Liver (tissue), 9 donors: ENCODE data around the gene FETUB. TPM values are rescaled to one million over a fixed set of nuclear protein-coding genes. Genes with fewer than 3 reads are reported as not detected.

Experiments
- DNase-seq: peaks from one replicate; pipeline ENCODE4 v3.0.0-alpha.2; 2017; ENCODE audit warnings: low spot score
- H3K27ac ChIP-seq, 2 donors: one replicate each; pipeline ENCODE4 v1.7.0; 2013; ENCODE audit warnings: inconsistent platforms in 2 of 2, low read length in 2 of 2, control low read depth in 1 of 2, low read depth in 1 of 2, mild to moderate bottlenecking in 1 of 2
- H3K27me3 ChIP-seq, 4 donors: one replicate each; pipeline versions ENCODE4 v1.6.1 to v1.7.0; 2013; ENCODE audit warnings: low read length in 3 of 4, inconsistent platforms in 1 of 4, mild to moderate bottlenecking in 1 of 4, moderate library complexity in 1 of 4; ENCODE audit not compliant: control insufficient read depth in 4 of 4, insufficient read depth in 4 of 4
- H3K36me3 ChIP-seq, 4 donors: one replicate each; pipeline versions ENCODE4 v1.6.1 to v1.7.0; 2013; ENCODE audit warnings: low read length in 3 of 4, mild to moderate bottlenecking in 3 of 4, low read depth in 1 of 4, moderate library complexity in 1 of 4; ENCODE audit not compliant: control insufficient read depth in 4 of 4, insufficient read depth in 3 of 4
- H3K4me1 ChIP-seq, 4 donors: one replicate each; pipeline versions ENCODE4 v1.6.1 to v1.7.0; 2013; ENCODE audit warnings: low read length in 3 of 4, mild to moderate bottlenecking in 3 of 4, moderate library complexity in 1 of 4; ENCODE audit not compliant: control insufficient read depth in 4 of 4, insufficient read depth in 4 of 4
- H3K4me3 ChIP-seq, 3 donors: one replicate each; pipeline versions ENCODE4 v1.6.1 to v1.7.0; 2013; ENCODE audit warnings: low read length in 3 of 3, control low read depth in 1 of 3, low read depth in 1 of 3, mild to moderate bottlenecking in 1 of 3
- H3K9ac ChIP-seq, 2 donors: one replicate each; pipeline ENCODE4 v1.7.0; 2013; ENCODE audit warnings: low read length in 2 of 2, mild to moderate bottlenecking in 2 of 2, moderate library complexity in 2 of 2, control low read depth in 1 of 2, low read depth in 1 of 2
- H3K9me3 ChIP-seq, 4 donors: one replicate each; pipeline versions ENCODE4 v1.6.1 to v1.7.0; 2013; ENCODE audit warnings: low read length in 3 of 4; ENCODE audit not compliant: control insufficient read depth in 4 of 4
- EGR1 ChIP-seq, 2 donors: IDR thresholded peaks; 2 replicates each; pipeline ENCODE4 v1.6.1; 2016 to 2018; ENCODE audit warnings: antibody characterized with exemption in 2 of 2, low read depth in 2 of 2
- FOXA1 ChIP-seq: IDR thresholded peaks from 2 replicates; pipeline ENCODE4 v1.6.1; 2016; ENCODE audit warnings: antibody characterized with exemption
- FOXA2 ChIP-seq: IDR thresholded peaks from 2 replicates; pipeline ENCODE4 v1.6.1; 2016; ENCODE audit warnings: antibody characterized with exemption
- GABPA ChIP-seq, 2 donors: IDR thresholded peaks in 1 of 2; conservative IDR thresholded peaks in 1 of 2; 2 replicates each; pipeline ENCODE4 v1.6.1; 2016; ENCODE audit warnings: antibody characterized with exemption in 2 of 2, mild to moderate bottlenecking in 1 of 2, moderate library complexity in 1 of 2
- HNF4A ChIP-seq, 2 donors: conservative IDR thresholded peaks; 2 replicates each; pipeline ENCODE4 v1.6.1; 2016; ENCODE audit warnings: antibody characterized with exemption in 2 of 2, mild to moderate bottlenecking in 2 of 2
- HNF4G ChIP-seq: IDR thresholded peaks from 2 replicates; pipeline ENCODE4 v1.6.1; 2016; ENCODE audit warnings: antibody characterized with exemption
- JUND ChIP-seq, 2 donors: IDR thresholded peaks; 2 replicates each; pipeline ENCODE4 v1.6.1; 2016; ENCODE audit warnings: antibody characterized with exemption in 2 of 2
- NR2F2 ChIP-seq: IDR thresholded peaks from 2 replicates; pipeline ENCODE4 v1.6.1; 2016; ENCODE audit warnings: antibody characterized with exemption
- RAD21 ChIP-seq, 2 donors: IDR thresholded peaks; 2 replicates each; pipeline ENCODE4 v1.6.1; 2016; ENCODE audit warnings: antibody characterized with exemption in 2 of 2, mild to moderate bottlenecking in 2 of 2
- RXRA ChIP-seq, 2 donors: IDR thresholded peaks; 2 replicates each; pipeline ENCODE4 v1.6.1; 2017 to 2018; ENCODE audit warnings: antibody characterized with exemption in 2 of 2, mild to moderate bottlenecking in 1 of 2
- SP1 ChIP-seq: IDR thresholded peaks from 2 replicates; pipeline ENCODE4 v1.6.1; 2018; ENCODE audit warnings: antibody characterized with exemption, mild to moderate bottlenecking
- TAF1 ChIP-seq: conservative IDR thresholded peaks from 2 replicates; pipeline ENCODE4 v1.6.1; 2016; ENCODE audit warnings: antibody characterized with exemption, mild to moderate bottlenecking
- YY1 ChIP-seq: IDR thresholded peaks from 2 replicates; pipeline ENCODE4 v1.6.1; 2016; ENCODE audit warnings: antibody characterized with exemption, mild to moderate bottlenecking
- WGBS: extraction: QIAGEN DNeasy Blood & Tissue Kit; methylation state at CpG from one replicate; pipeline ENCODE4 v1.1.7; 2013; 5-methylcytosine and 5-hydroxymethylcytosine counted together
- polyA plus RNA-seq, 2 donors: library from polyadenylated mRNA; stranded (reverse) in 1 of 2; unstranded in 1 of 2; fragments of 200-250 nt in 1 of 2; fragments of >200 nt in 1 of 2; fragmentation: Nextera tagmentation in 1 of 2; extraction: Ambion mirVana in 1 of 2; gene quantifications; one replicate each; pipeline versions ENCODE4 v1.2.1 to v1.2.3, GENCODE V29; 2013 to 2015
- total RNA-seq, 2 donors: library from RNA; depleted of rRNA; stranded (reverse); fragments of >200 nt; gene quantifications; one replicate each; pipeline ENCODE4 v1.2.3, GENCODE V29; 2014
- TF ChIP-seq, protein P1 (sequence below): IDR thresholded peaks from 2 replicates; pipeline ENCODE4 v1.6.1; 2016; ENCODE audit warnings: antibody characterized with exemption
- TF ChIP-seq, protein P2 (sequence below): IDR thresholded peaks from 2 replicates; pipeline ENCODE4 v1.6.1; 2016; ENCODE audit warnings: antibody characterized with exemption
- TF ChIP-seq, protein P3 (sequence below): IDR thresholded peaks from 2 replicates; pipeline ENCODE4 v1.6.1; 2016; ENCODE audit warnings: antibody characterized with exemption
- TF ChIP-seq, protein P4 (sequence below): IDR thresholded peaks from 2 replicates; pipeline ENCODE4 v1.6.1; 2016; ENCODE audit warnings: antibody characterized with exemption, mild to moderate bottlenecking
- TF ChIP-seq, protein P5 (sequence below): fragments of 150-350 bp; IDR thresholded peaks from 2 replicates; pipeline ENCODE4 v1.5.1; 2017; ENCODE audit warnings: improper control_type of control experiment, low read depth, low read length; ENCODE audit not compliant: missing input control
- donor health status: healthy.
- donor health status: healthy.
- donor health status: healthy.
- donor health status: healthy.
- donor health status: healthy.

The FETUB gene
- total and polyA plus RNA-seq, 4 donors: 3.1 to 28.6 (median 9.4) TPM

DNA sequence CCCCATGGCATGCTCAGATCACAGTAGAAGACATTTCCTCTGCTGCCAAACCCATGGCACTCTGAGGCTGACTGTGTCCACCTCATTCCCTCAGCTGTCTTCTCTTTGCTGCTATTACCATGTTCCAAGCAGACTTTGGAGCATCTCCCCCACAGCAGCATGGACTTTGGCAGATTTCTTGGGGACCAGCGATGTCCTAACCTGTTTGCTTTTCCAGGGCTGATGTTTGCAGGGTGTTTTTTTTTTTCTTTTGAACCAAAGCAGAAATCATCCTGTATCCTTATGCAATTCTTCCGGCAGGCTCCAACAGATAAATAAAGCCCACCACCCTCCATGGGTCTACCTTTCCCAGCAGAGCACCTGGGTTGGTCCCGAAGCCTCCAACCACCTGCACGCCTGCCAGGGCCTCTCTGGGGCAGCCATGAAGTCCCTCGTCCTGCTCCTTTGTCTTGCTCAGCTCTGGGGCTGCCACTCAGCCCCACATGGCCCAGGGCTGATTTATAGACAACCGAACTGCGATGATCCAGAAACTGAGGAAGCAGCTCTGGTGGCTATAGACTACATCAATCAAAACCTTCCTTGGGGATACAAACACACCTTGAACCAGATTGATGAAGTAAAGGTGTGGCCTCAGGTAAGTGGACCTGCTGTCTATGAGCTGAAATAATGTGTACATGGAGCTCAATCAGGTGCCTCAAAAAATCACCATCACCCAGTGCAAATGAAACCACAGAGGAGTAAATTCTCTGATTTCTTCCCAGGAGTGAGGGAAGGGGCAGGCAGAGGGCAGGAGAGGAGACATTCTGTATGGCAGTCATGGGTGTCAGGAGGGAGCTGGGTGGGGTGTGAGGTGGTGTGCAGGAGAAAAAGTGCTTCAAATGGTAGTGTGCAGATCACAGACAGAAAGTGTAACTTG, 27.2 kb upstream of the FETUB start, which contains the start of gene AHSG:
Gene AHSG, plus strand, starts transcription at position 340 of the 916 bp plus-strand sequence. Its CDS starts 82 bp downstream, at position 422.
- 35% methylated on average over 7 of the region's 7 CpGs for WGBS
- TF ChIP-seq, protein P1, sequence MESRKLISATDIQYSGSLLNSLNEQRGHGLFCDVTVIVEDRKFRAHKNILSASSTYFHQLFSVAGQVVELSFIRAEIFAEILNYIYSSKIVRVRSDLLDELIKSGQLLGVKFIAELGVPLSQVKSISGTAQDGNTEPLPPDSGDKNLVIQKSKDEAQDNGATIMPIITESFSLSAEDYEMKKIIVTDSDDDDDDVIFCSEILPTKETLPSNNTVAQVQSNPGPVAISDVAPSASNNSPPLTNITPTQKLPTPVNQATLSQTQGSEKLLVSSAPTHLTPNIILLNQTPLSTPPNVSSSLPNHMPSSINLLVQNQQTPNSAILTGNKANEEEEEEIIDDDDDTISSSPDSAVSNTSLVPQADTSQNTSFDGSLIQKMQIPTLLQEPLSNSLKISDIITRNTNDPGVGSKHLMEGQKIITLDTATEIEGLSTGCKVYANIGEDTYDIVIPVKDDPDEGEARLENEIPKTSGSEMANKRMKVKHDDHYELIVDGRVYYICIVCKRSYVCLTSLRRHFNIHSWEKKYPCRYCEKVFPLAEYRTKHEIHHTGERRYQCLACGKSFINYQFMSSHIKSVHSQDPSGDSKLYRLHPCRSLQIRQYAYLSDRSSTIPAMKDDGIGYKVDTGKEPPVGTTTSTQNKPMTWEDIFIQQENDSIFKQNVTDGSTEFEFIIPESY: peak; percentile 88
- peak; percentile 100 for TF ChIP-seq HNF4G
- TF ChIP-seq FOXA1: peak; percentile 94
- TF ChIP-seq RAD21 (IDR thresholded peaks at IDR 0.05): peak; percentile 49 to 61
- peak; percentile 92 to 97 for TF ChIP-seq JUND (IDR thresholded peaks at IDR 0.05)
- TF ChIP-seq, protein P2, sequence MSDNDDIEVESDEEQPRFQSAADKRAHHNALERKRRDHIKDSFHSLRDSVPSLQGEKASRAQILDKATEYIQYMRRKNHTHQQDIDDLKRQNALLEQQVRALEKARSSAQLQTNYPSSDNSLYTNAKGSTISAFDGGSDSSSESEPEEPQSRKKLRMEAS: peak; percentile 89
- TF ChIP-seq, protein P3, sequence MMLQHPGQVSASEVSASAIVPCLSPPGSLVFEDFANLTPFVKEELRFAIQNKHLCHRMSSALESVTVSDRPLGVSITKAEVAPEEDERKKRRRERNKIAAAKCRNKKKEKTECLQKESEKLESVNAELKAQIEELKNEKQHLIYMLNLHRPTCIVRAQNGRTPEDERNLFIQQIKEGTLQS: peak; percentile 61
- TF ChIP-seq, protein P4, sequence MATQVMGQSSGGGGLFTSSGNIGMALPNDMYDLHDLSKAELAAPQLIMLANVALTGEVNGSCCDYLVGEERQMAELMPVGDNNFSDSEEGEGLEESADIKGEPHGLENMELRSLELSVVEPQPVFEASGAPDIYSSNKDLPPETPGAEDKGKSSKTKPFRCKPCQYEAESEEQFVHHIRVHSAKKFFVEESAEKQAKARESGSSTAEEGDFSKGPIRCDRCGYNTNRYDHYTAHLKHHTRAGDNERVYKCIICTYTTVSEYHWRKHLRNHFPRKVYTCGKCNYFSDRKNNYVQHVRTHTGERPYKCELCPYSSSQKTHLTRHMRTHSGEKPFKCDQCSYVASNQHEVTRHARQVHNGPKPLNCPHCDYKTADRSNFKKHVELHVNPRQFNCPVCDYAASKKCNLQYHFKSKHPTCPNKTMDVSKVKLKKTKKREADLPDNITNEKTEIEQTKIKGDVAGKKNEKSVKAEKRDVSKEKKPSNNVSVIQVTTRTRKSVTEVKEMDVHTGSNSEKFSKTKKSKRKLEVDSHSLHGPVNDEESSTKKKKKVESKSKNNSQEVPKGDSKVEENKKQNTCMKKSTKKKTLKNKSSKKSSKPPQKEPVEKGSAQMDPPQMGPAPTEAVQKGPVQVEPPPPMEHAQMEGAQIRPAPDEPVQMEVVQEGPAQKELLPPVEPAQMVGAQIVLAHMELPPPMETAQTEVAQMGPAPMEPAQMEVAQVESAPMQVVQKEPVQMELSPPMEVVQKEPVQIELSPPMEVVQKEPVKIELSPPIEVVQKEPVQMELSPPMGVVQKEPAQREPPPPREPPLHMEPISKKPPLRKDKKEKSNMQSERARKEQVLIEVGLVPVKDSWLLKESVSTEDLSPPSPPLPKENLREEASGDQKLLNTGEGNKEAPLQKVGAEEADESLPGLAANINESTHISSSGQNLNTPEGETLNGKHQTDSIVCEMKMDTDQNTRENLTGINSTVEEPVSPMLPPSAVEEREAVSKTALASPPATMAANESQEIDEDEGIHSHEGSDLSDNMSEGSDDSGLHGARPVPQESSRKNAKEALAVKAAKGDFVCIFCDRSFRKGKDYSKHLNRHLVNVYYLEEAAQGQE: peak; percentile 88
- peak; percentile 86 for TF ChIP-seq YY1
- peak; percentile 53 to 91 for TF ChIP-seq EGR1 (IDR thresholded peaks at IDR 0.05; ENCODE audit: low read depth in 2 of 2)
- TF ChIP-seq, protein P5, sequence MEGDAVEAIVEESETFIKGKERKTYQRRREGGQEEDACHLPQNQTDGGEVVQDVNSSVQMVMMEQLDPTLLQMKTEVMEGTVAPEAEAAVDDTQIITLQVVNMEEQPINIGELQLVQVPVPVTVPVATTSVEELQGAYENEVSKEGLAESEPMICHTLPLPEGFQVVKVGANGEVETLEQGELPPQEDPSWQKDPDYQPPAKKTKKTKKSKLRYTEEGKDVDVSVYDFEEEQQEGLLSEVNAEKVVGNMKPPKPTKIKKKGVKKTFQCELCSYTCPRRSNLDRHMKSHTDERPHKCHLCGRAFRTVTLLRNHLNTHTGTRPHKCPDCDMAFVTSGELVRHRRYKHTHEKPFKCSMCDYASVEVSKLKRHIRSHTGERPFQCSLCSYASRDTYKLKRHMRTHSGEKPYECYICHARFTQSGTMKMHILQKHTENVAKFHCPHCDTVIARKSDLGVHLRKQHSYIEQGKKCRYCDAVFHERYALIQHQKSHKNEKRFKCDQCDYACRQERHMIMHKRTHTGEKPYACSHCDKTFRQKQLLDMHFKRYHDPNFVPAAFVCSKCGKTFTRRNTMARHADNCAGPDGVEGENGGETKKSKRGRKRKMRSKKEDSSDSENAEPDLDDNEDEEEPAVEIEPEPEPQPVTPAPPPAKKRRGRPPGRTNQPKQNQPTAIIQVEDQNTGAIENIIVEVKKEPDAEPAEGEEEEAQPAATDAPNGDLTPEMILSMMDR: no peak
- peak; percentile 90 for TF ChIP-seq TAF1
- TF ChIP-seq GABPA (IDR thresholded peaks at IDR 0.05 in 1 of 2, conservative IDR thresholded peaks at IDR 0.05 in 1 of 2): peak in 1 of 2 donors; percentile 10
- TF ChIP-seq FOXA2: peak; percentile 90
- TF ChIP-seq NR2F2: no peak
- peak; percentile 85 to 95 for TF ChIP-seq RXRA (IDR thresholded peaks at IDR 0.05)
- TF ChIP-seq HNF4A (conservative IDR thresholded peaks at IDR 0.05): peak; percentile 99
- peak; percentile 99 for TF ChIP-seq SP1
- Histone ChIP-seq H3K4me3 (peak within 1 kb of the TSS; percentile 50 to 85 (median 71)), H3K9ac (peak within 1 kb of the TSS; percentile 79 to 86), H3K9me3 (no peaks in the 10 kb centered on the region), H3K27ac (peak within 1 kb of the TSS; percentile 85 to 87), H3K27me3 (no peaks in the 10 kb centered on the region), H3K4me1 (peaks cover 10 to 67% (median 43%) of the 10 kb centered on the region in 4 donors), H3K36me3 (peaks cover 0 to 6% (median 4%) of the 10 kb centered on the region in 4 donors)
- peak; percentile 72 for DNase-seq
